Measurements from ENCODE around the gene SIGLEC15.

GRCh38 chr18:45780568-45780967 is 44.9 kb upstream of the SIGLEC15 start:
- TF ChIP-seq CTCF (IDR thresholded peaks at IDR 0.05; ENCODE audit: insufficient read depth, low read length, poor library complexity, severe bottlenecking) (no peak), EZH2phosphoT487 (conservative IDR thresholded peaks at IDR 0.05; ENCODE audit: low read length) (no peak)

Data from SU-DHL-6 (cell line).